SK-N-SH treated with all-trans-retinoic acid at 6 μM for 48 hours (cell line): ENCODE data around the gene MKX.

Experiments used
- ATAC-seq: fragments of 200-7000 bp; cut with Tn5 transposase; 3 replicates; pipeline ENCODE4 v1.9.1; 2020; ENCODE audit warnings: mild to moderate bottlenecking, moderate library complexity
- ARNTL ChIP-seq: fragments of 450-650 bp; formaldehyde crosslinking; IDR thresholded peaks from 2 replicates; pipeline ENCODE4 v1.5.0; 2020; ENCODE audit warnings: low read depth, mild to moderate bottlenecking, moderate library complexity, borderline replicate concordance
- BACH2 ChIP-seq: fragments of 250-450 bp; sonication (Bioruptor Pico); IDR thresholded peaks from 2 replicates; pipeline ENCODE4 v1.9.0; 2021; ENCODE audit warnings: mild to moderate bottlenecking, borderline replicate concordance
- CREB5 ChIP-seq: fragments of 250-450 bp; sonication (Bioruptor Pico); IDR thresholded peaks from 2 replicates; pipeline ENCODE4 v1.5.1; 2020; ENCODE audit warnings: low read depth, mild to moderate bottlenecking, moderate library complexity
- CSDC2 ChIP-seq: fragments of 250-450 bp; sonication (Bioruptor Pico); IDR thresholded peaks from 2 replicates; pipeline ENCODE4 v1.5.0; 2020; ENCODE audit warnings: mild to moderate bottlenecking, moderate library complexity
- GLIS3 ChIP-seq: fragments of 250-450 bp; sonication (Bioruptor Pico); IDR thresholded peaks from 2 replicates; pipeline ENCODE4 v1.5.0; 2020; ENCODE audit warnings: mild to moderate bottlenecking, moderate library complexity
- ISL1 ChIP-seq: fragments of 250-450 bp; sonication (Bioruptor Pico); IDR thresholded peaks from 2 replicates; pipeline ENCODE4 v2.1.2; 2022; ENCODE audit warnings: mild to moderate bottlenecking, moderate library complexity
- OSR1 ChIP-seq: fragments of 250-450 bp; sonication (Bioruptor Pico); IDR thresholded peaks from 2 replicates; pipeline ENCODE4 v1.8.0; 2022; ENCODE audit warnings: moderate library complexity, mild to moderate bottlenecking, inconsistent platforms
- PATZ1 ChIP-seq: fragments of 250-450 bp; sonication (Bioruptor Pico); IDR thresholded peaks from 2 replicates; pipeline ENCODE4 v1.8.0; 2020; ENCODE audit warnings: mild to moderate bottlenecking, moderate library complexity, borderline replicate concordance
- POU6F1 ChIP-seq: fragments of 250-450 bp; sonication (Bioruptor Pico); IDR thresholded peaks from 2 replicates; pipeline ENCODE4 v1.8.0; 2021; ENCODE audit warnings: low read depth, mild to moderate bottlenecking, moderate library complexity, borderline replicate concordance
- PPARA ChIP-seq: fragments of 250-450 bp; sonication (Bioruptor Pico); IDR thresholded peaks from 2 replicates; pipeline ENCODE4 v1.5.0; 2020; ENCODE audit warnings: mild to moderate bottlenecking, borderline replicate concordance
- RARB ChIP-seq: fragments of 250-450 bp; sonication (Bioruptor Pico); IDR thresholded peaks from 2 replicates; pipeline ENCODE4 v1.8.0; 2021; ENCODE audit warnings: mild to moderate bottlenecking, moderate library complexity
- SNAI2 ChIP-seq: fragments of 250-450 bp; sonication (Bioruptor Pico); IDR thresholded peaks from 2 replicates; pipeline ENCODE4 v1.5.0; 2020; ENCODE audit warnings: mild to moderate bottlenecking, moderate library complexity
- TCF4 ChIP-seq: fragments of 250-450 bp; sonication (Bioruptor Pico); IDR thresholded peaks from 2 replicates; pipeline ENCODE4 v1.8.0; 2021; ENCODE audit warnings: mild to moderate bottlenecking, moderate library complexity, borderline replicate concordance
- TOX ChIP-seq: fragments of 250-450 bp; sonication (Bioruptor Pico); IDR thresholded peaks from 2 replicates; pipeline ENCODE4 v1.8.0; 2021; ENCODE audit warnings: mild to moderate bottlenecking, moderate library complexity, borderline replicate concordance
- TSHZ2 ChIP-seq: fragments of 250-450 bp; sonication (Bioruptor Pico); IDR thresholded peaks from 2 replicates; pipeline ENCODE4 v1.5.0; 2020; ENCODE audit warnings: mild to moderate bottlenecking, moderate library complexity
- ZC3H10 ChIP-seq: fragments of 250-450 bp; sonication (Bioruptor Pico); IDR thresholded peaks from 2 replicates; pipeline ENCODE4 v1.5.1; 2021; ENCODE audit warnings: mild to moderate bottlenecking, moderate library complexity
- ZFP3 ChIP-seq: fragments of 250-450 bp; sonication (Bioruptor Pico); IDR thresholded peaks from 2 replicates; pipeline ENCODE4 v1.5.0; 2020; ENCODE audit warnings: mild to moderate bottlenecking, moderate library complexity
- ZFP30 ChIP-seq: fragments of 450-650 bp; formaldehyde crosslinking; IDR thresholded peaks from 2 replicates; pipeline ENCODE4 v1.5.0; 2022; ENCODE audit warnings: mild to moderate bottlenecking, moderate library complexity
- ZNF565 ChIP-seq: fragments of 450-650 bp; formaldehyde crosslinking; conservative IDR thresholded peaks from 2 replicates; pipeline ENCODE4 v1.5.0; 2020; ENCODE audit warnings: low read depth, mild to moderate bottlenecking, moderate library complexity
- ZNF70 ChIP-seq: fragments of 450-650 bp; formaldehyde crosslinking; IDR thresholded peaks from 2 replicates; pipeline ENCODE4 v1.5.0; 2020; ENCODE audit warnings: mild to moderate bottlenecking, moderate library complexity
- ZNF8 ChIP-seq: fragments of 450-650 bp; formaldehyde crosslinking; IDR thresholded peaks from 2 replicates; pipeline ENCODE4 v1.5.0; 2020; ENCODE audit warnings: mild to moderate bottlenecking, moderate library complexity

MKX gene

GRCh38 chr10:27660711-27661110 lies 84.9 kb downstream of the MKX start (continued):
- TF ChIP-seq PATZ1 (CRISPR knock-in tag): no peak
- no peak for TF ChIP-seq ISL1 (CRISPR knock-in tag)

GRCh38 chr10:27660268-27660667 lies 85.4 kb downstream of the MKX start:
- no peak for TF ChIP-seq ZNF70 (CRISPR knock-in tag)
- TF ChIP-seq ZFP3 (CRISPR knock-in tag): no peak
- no peak for TF ChIP-seq ZNF8 (CRISPR knock-in tag)
- TF ChIP-seq TCF4 (CRISPR knock-in tag): no peak
- TF ChIP-seq TSHZ2: no peak
- no peak for TF ChIP-seq PATZ1 (CRISPR knock-in tag)
- TF ChIP-seq CREB5 (CRISPR knock-in tag): no peak
- no peak for TF ChIP-seq BACH2
- no peak for TF ChIP-seq ZFP30
- no peak for TF ChIP-seq SNAI2 (CRISPR knock-in tag)
- no peak for TF ChIP-seq ISL1 (CRISPR knock-in tag)
- no peak for TF ChIP-seq OSR1
- TF ChIP-seq ZNF565 (CRISPR knock-in tag): no peak
- no peak for TF ChIP-seq PPARA (CRISPR knock-in tag)
- no peak for TF ChIP-seq POU6F1 (CRISPR knock-in tag)
- TF ChIP-seq ZC3H10: no peak
- no peak for ATAC-seq

GRCh38 chr10:27659786-27660185 lies 85.8 kb downstream of the MKX start:
- ATAC-seq: no peak
- TF ChIP-seq GLIS3 (no peak), SNAI2 (CRISPR knock-in tag) (no peak), CREB5 (CRISPR knock-in tag) (no peak), ZNF565 (CRISPR knock-in tag) (no peak), PATZ1 (CRISPR knock-in tag) (no peak), ZNF8 (CRISPR knock-in tag) (no peak), RARB (CRISPR knock-in tag) (no peak), CSDC2 (CRISPR knock-in tag) (no peak), ZFP3 (CRISPR knock-in tag) (no peak), ARNTL (no peak), TOX (no peak), POU6F1 (CRISPR knock-in tag) (no peak)
